ENCODE results near the gene ARHGEF12.
"Not testable (repeated sequence)": the region's sequence is repeated elsewhere in the genome, so short reads cannot be mapped to it uniquely, and the experiment has no call there.

ARHGEF12 gene

DNA sequence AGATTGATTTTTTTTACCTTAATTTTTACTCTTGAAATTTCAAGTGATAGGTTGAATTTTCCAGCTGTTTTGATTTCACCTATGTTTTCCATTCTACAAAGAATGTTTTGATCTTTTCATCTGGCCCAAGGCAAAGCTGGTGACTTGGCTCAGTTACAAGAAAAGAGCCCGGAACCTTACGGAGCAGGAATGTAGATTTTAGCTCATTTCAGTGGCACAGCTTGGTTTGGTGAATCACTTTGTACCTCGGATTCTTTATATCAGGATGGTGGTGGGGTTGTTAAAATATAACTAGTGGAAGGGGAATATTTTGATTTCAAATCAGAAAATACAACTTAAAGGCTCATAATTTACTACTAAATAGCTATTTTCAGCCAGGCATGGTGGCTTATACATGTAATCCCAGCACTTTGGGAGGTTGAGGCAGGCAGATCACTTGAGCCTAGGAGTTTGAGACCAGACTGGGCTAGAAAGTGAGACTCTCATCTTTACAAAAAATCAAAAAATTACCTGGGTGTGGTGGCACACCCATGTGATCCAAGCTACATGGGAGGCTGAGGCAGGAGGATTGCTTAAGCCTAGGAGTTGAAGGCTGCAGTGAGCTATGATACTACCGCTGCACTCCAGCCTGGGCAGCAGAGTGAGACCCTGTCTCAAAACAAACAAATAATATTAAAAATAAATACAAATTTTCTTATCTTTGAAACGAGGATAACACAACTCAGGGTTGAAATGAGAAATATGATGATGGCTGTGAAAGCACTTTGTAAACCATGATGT, 166.0 kb downstream of the ARHGEF12 start:
- DNase-seq = no peak

DNA sequence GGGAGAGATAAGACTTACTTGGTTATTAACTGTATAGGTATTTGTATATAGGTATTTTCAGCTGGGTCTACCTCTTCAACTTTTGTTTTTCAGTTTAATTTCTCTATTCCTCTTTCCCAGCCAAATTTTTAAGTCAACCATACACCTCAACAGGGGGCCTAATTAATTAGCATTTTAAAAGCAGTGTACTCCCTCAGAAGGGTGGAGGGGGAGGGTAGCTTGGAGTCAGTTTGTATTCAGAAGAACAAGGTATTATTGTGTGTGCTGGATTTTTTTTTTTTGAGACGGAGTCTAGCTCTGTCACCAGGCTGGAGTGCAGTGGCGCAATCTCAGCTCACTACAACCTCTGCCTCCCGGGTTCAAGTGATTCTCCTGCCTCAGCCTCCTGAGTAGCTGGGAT, 167.3 kb downstream of the ARHGEF12 start:
- DNase-seq = not testable (repeated sequence)

DNA sequence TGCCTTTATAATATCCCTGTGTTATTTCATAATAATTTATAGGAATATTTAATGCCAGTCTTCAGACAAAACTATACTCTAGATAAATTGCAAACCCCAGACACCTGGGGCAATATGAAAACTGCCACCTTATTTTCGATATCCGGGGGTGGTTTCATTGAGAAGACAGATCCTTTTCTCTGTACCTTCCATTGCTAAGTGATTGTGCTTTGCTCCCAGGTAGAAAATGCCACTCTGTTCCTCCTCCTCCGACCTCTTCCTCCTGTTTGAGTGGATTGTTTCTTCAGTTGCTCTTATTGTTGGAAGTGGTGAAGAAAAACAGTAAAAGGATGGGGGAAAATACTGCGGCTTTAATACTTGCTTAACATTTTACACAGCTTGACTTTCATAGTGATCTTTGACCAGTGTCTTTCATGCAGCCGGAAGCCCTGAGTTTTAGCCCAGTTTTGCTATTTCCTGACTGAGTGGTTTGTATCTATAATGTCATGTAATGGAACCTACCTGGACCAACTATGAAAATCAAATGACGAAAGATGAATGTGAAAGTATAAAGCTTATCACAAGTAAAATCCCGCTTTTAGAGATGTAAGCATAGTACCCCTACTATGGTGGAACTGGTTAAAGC, 169.7 kb downstream of the ARHGEF12 start:
- DNase-seq = no peak

DNA sequence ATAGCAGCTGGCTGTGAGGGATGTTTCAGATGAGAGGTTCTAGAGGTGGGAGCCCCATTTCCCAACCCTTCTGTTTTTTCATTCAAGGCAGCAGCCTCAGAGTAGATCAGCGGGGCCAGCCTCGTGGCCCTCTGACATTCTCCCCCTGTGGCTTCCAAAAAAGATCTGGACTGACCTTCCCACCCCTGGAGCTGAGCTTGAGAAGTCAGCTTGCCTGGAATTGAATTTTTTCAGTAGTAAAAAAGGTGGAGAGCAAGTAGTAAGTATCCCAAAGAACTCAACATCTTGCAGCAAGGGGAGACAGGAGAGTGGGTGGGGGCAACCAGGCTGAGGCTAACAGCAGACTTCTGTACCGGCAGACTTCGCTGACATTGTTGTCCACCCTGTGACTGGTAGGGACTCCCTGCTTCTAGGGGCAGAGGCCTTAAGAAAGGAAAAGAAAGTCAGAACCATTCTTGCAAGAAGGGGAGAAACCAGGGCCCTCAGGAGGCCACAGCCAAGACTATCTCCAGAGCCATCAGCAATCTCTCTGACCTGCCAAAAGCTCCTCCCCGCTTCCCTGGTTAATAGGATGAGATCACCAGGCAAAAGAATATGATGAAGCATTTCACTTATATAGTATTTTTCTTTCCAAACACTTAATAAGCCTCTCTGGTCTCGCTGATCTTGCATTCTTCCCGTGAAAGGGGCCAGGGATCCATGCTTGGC, 173.3 kb downstream of the ARHGEF12 start:
- DNase-seq = no peak

DNA sequence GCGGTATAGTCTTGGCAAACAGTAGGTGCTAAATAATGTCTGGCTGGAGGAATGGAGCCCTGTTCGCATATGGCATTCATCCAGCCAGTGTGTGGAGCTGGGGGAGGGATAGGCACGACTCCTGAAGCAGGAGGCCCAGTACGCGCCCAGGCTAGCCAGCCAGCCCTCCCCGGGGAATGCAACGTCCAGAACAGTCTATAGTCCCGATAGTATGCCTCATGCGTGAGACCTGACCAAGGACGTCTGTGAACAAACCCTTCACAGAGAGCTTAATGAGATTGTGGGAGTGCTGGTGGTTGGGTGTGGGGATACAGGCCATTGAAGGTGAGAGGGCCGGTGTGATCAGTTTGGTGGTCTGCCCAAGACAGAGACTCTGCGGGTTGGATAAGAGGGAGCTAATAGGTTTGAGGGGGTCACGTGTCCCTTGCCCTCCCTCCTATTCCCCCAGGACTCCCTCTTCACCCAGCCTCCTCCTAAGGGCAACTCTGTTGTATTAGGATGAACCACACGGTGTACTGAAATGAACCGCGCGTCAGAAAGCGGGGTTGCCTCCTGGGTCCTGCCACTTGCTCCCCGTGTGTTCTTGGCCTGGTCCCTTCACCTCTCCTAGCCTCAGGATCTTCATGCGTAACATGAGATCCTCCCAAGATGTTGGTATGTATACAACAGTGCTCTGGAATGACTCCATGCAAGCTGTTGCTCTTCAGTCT, 174.3 kb downstream of the ARHGEF12 start:
- DNase-seq = no peak

DNA sequence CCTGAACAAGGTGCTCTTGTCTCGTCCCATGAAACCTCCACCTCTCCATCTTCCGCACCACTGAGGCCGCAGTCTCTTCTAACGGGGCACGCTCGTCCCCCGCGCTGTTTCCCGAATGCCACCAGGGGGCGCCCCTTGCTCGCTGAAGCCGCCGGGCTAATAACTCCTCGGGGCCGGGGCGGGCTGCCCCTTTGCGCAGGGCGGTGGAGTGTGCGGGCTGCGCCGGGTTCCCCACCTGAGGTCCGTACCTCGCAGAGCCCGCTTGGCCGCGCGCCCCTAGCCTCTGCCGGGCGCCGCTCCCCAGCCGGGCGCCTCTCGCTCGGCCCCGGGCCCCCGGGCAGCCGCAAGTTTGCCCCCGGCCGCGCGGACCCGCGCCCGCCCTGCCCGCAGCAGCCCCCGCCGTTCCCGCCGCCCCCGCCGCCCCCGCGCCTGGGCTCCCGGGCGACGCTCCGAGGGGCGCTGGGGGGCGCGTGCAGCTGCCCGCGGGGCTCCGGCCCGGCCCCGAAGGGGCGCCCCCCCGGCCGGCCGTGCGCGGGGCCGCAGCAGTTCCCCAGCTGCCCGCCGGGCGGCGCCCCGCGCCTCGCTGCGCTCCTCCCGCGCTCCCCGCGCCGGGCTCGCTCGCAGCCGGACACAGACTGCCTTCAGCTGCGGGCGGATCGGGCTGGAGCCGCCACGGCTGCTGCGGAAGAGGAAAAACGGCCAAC, 175.1 kb downstream of the ARHGEF12 start, which contains the start of gene GRIK4:
GRIK4 (plus strand) TSS at position 633 of the 704 bp plus-strand sequence. CDS start 148,571 bp downstream, outside the sequence.
- DNase-seq = peak; percentile 81

DNA sequence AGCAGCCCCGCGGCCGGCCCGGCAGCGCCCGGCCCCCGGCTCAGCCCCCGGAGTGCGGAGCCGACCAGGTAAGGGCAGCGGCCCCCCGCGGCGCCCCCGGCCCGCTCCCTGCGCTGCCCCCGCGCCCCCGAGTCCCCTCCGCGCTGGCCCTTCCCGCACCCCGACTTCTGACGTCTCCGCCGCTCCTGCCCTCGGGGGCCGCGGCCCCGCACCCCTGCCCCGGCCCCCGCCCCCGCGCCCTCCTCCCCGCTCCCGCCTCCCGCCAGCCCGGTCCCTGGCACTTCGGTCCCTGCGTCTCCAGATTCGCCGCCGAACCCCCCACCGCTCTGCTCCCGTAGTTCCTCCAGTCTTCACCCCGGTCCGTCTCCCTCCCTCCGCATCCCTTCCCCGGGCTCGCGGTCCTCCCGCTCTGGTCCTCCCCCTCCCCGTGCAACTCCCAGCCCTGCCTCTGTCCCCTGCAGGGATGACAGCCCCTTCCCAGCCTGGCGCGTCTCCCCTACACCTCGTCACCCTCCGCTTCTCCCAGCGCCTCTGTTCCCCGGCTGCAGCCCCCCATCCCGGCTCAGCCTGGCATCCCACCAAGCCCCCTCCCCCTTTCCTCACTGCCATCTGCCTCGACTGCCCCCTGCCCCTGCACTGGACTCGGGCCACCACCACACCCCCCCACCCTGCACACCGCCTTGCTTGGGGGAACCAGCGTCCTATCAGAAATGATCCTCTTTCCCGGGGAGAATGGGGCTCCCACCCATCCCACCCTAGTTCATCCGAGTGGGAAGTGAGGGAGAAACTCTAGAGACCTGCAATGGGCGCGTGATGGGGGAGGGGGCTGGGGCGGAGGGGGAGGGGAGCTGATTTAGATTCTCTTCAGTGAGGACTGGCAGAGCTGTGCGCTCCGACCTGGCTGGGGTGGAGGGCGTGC, 175.9 kb downstream of the ARHGEF12 start:
- no peak for DNase-seq

DNA sequence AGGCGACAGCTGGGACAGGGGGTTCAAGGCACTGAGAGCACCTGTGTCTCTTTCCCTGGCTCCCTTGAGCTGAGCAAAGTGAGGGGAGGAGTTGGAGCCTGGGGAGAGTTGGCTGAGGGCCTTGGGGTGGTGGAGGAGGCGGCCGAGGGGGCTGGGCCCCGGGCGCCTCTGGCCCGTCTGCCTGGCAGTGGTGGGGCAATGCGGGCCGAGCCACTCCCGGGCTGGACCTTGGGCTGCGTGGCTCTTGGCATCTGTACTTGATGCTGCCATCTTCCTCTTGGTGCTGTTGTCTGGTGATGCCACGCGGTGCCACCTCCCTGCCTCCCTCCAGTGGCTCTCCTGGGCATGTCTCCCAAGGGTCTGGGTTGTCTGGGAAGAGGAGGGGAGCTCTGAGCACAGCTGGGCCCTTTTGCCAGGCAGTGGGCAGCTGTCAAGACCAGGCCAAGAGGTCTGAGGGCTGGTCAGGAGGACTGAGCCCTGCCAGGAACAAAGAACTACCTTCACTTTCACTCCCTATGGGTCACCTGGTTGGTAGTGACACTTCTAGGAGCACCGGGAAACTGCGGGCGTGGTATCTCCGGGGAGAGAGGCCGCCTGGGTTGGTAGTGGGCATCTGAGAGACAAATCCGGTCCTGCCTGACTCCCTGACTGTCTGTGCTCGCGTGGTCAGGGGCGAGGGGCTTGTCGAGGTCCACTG, 176.7 kb downstream of the ARHGEF12 start:
- DNase-seq = peak; percentile 22

DNA sequence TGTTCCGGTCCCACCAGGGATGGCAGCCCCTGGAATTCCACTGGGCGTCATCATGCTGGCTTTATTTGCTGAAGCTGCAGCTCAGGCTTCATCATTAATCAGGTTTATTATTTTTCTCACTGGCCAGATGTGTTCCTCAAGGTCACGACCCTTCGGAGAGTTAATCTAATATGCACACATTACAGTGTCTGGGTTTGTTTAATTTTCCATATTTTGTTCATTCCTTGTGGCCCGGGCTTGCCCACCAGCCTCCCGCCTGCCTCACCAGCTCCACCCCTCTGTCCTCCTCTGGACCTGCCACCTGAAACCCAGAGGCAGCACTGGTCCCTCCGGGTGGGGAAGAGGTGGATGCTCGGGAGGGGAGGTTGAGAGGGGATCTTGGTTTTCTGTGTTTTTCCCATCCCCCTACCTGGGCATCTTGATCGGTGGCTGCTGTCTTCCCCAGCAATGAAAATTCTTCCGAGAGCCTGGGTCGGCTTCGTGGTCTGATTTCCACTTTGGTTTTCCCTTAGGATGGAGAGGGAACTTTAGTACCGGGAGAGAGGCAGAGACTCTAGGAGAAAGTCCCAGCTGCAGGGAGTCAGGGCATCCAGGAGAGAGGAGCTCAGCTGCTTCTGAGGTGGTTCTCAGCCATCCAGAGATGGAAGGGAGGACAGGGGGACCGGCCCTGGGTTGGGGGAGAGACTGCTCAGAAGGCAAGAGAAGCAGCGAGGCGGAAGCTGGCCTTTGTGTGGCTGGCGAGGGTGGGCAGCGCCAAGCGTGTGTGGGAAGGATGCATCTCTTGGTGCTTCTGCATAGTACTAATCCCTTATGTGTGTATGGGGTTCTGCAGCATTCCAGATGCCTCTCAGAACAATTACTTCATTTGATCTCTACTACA, 177.5 kb downstream of the ARHGEF12 start:
- DNase-seq = no peak

DNA sequence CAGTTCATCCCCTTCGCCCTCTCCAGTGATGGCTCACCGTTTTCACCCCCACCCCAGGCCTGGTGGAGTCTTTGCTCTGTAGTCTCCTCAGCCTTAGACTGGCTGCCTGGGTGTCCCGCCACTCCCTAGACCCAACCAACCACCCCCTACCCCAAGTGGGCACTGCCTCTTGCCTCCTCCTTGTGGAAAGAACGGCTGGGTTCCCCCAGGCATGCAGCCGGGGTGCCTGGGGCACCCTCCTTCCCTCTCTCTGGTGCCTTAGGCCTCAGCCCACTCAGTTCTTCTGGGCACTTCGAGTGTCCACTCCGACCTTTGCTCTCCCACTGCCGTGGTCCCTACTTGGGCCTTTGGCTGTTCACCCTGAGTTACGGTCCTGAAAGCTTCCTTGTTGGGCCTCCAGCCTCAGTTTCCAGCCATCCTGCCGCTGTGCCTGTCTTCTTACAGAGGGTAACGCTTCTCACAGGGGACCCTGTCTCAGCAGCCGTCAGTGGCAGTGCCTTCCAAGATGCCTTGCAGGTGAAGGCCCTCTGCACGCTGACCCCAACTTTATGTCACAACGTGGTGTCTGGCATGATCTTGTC, 178.4 kb downstream of the ARHGEF12 start:
- DNase-seq = no peak

DNA sequence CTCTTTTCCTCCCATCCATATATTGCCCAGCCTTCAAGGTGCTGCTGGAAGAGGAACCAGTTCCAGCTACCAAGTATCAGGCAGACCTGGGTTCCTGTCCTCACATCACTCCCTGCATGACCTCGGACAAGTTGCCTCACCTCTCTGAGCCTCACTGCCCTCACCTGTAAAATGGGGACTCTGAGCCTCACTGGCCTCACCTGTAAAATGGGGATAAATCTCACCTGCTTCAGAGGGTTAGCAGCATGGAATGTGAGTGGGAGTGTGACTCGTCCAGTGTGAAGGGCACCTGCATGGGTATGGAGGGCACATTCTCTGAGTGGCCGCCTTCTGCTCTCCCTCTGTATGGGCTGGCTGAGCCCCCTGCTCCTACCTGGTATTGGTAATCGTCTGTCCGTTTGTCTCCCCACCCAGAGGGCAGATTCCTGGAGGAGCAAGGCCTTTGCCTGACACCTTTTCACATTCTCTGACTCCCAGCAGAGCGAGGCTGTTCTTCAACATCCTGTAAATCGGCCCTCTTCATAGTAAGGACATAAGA, 179.0 kb downstream of the ARHGEF12 start:
- no peak for DNase-seq

DNA sequence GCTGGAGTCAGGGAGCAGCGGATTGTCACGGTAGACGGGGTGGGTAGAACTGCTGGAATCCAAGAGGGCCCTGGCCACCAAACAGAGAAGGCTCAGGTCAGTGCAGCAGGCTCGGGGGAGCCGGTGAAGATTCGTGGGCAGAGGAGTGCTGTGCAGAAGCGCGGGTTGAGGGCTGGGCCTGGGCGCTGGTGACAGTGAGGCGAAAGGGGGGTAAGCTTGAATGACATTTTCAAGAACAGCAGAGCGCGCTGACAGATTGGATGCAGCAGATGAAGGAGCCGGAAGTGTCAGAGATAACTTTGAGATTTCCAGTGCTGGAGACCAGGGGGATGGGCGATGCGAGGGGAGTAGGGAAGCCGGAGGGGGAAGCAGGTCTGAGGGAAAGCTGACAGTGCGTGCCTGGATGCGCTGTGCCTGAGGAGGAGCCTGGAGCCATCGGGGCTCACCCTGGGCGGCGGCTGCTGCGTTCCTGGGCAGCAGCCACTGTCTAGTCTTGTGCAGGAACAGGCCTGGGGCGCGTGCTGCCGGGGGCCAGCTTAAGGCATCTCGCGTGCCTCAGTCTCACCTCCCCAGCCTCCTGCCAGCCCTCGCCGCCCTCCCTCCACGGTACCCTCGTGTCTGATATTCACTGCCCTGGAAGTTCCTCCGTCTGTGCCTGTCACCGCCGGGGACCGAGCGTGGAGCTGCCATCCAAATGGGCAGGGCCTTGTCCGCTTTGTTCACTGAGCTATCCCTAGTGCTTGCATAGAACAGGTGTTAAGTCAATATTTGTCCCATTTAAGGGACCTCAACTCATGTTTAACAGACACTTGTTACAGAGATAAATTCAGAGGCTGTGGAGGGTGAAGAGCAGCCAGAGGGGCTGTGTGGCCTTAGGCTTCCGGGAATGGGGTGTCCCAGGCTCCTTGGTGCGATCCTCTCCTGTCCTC, 180.5 kb downstream of the ARHGEF12 start:
- no peak for DNase-seq

DNA sequence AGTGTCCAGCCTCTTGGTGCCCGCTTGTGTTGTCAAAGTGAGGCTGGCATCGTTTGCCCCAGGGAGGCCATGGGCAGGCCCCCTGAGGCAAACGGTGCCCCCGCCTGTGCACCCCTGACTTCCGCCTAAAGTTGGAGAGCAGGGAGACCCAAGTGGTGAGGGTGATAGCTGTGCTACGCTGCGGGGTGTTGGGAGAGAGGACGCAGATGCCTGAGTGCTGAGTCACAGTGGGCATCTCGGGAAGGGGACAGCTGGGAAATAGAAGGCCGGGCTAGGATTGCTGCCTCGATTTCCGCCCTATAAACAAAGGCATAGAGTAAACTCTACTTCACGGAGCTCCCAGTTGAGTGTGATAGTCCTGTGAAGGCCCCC, 181.2 kb downstream of the ARHGEF12 start:
- DNase-seq = no peak

DNA sequence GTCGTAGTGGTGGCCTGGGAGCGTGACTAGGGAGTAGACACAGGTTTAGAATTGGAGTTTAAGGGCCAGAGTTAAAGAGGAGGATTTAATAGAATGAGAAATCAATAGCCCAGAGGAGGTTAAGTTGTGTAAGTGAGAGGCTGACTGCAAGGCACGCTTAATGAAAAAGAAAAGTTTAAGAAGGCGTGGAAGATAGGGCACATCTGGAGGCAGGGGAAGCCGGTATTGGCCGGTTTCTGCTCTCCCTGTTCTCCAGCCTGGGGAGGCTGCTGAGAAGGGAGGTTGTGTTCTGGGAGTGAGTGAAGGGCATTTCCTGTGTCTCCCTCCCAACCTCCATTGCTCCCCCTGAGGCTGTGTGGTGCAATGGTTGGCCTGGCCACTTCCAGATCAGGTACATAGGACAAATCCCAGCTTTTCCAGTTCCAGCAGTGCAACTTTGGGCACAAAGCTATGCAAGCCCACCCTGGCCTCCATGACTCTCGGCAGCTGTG, 181.6 kb downstream of the ARHGEF12 start:
- DNase-seq = no peak

DNA sequence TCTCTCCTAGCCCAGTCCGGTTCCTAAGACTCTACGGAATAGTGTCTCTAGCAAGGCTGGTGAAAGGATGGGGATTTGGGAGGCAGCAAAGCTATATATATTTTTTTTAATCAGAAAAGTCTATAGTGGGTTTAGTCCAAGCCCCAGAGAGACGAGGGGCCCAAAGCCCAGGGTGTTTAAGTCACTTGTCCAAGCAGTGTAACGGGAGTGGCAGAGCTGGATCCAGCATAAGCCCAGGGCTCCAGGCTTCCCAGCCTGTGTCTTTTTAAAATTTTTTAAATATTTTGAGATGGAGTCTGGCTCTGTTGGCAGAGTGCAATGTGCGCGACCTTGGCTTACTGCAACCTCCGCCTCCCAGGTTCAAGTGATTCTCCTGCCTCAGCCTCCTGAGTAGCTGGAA, 182.1 kb downstream of the ARHGEF12 start:
- DNase-seq = no peak

DNA sequence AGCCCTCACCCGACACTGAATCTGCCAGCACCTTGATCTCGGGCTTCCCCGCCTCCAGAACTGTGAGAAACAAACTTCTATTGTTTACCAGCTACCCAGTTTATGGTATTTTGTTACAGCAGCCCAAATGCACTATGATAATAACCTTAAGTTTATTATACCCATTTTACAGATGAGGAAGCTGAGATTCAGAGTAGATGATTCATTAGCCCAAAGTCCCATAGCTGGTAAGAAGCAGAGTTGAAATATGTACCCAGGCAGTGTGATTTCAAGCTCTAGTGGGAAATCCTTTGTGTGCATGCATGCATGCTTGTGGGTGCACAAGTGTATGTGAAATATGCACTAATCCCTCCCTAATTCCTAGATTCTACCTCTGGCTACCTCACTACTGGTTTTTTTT, 183.3 kb downstream of the ARHGEF12 start:
- DNase-seq = no peak

DNA sequence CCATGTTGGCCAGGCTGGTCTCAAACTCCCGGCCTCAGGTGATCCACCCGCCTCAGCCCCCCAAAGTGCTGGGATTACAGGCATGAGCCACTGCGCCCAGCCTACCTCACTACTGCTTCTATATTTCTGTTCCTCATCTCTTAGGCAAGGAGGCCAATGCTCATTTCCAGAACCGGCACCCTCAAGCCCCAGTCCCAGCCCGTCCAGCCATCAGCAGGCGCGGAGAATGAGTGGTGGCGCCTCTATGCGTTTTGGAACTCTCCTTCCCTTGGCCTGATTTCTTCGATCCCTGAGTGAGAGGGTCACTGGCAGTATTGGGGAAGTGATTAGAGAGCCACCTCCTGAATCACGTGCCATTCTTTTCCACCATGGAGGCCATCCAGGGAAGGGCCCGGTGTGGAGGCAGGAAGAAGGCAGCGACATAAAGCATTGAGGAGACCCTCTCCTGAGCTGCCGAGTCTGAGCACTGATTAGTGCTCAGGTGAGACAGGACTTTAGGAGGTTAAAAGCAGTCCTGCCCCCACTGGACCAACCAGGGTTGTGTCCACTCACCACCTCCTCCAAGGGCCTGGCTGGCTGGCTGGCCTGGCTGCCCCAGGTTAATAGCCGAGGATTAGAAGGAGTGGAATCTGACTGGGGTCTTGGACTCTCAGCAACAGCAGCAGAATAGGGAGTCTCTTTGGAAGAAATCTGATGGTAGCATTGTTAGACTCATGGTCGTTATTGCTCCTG, 184.0 kb downstream of the ARHGEF12 start:
- no peak for DNase-seq
